CMK (cell line): ENCODE measurements around the gene OR5H2.

Experiments
- DNase-seq: peaks from one replicate; pipeline ENCODE4 v3.0.0-alpha.2; 2010; ENCODE audit warnings: low read depth

OR5H2 gene

GRCh38 chr3:98331329-98331728, 49.0 kb downstream of the OR5H2 start:
- DNase-seq, result no peak
